HG03103 (cell line): Measurements from ENCODE around the gene BMP2K.
"Not testable (repeated sequence)": the region's sequence is repeated elsewhere in the genome, so short reads cannot be mapped to it uniquely, and the experiment has no call there.

Experiments used
- ATAC-seq: cut with Tn5 transposase; IDR thresholded peaks from one replicate; pipeline ENCODE4 v1.9.1; 2021; ENCODE audit warnings: low read depth; ENCODE audit not compliant: unreplicated experiment

The BMP2K gene

GRCh38 chr4:78787392-78788006, 11.3 kb downstream of the BMP2K start:
- ATAC-seq, result no peak

- no peak for ATAC-seq
These were observed 12.1 kb downstream of the BMP2K start for GRCh38 chr4:78788007-78788889.

- not testable (repeated sequence) for ATAC-seq
These were observed 19.7 kb downstream of the BMP2K start for GRCh38 chr4:78795594-78796416.

GRCh38 chr4:78796526-78796925, 20.4 kb downstream of the BMP2K start:
- no peak for ATAC-seq

- ATAC-seq, result no peak
These were observed 21.7 kb downstream of the BMP2K start for GRCh38 chr4:78797777-78798284.

GRCh38 chr4:78799551-78800495, 23.7 kb downstream of the BMP2K start:
- no peak for ATAC-seq

- no peak for ATAC-seq
These were observed 24.8 kb downstream of the BMP2K start for GRCh38 chr4:78800965-78801364.

GRCh38 chr4:78803983-78804382, 27.8 kb downstream of the BMP2K start:
- ATAC-seq, result no peak

- no peak for ATAC-seq
These were observed 30.9 kb downstream of the BMP2K start for GRCh38 chr4:78806943-78807460.

GRCh38 chr4:78809295-78809694, 33.1 kb downstream of the BMP2K start:
- ATAC-seq, result no peak

- no peak for ATAC-seq
These were observed 34.0 kb downstream of the BMP2K start for GRCh38 chr4:78809928-78810835.

- no peak for ATAC-seq
These were observed 34.9 kb downstream of the BMP2K start for GRCh38 chr4:78811034-78811433.

GRCh38 chr4:78818530-78819079, 42.5 kb downstream of the BMP2K start:
- ATAC-seq, result no peak

GRCh38 chr4:78824001-78824400, 47.9 kb downstream of the BMP2K start:
- ATAC-seq, result no peak

- ATAC-seq, result no peak
These were observed 51.0 kb downstream of the BMP2K start for GRCh38 chr4:78827191-78827590.

- no peak for ATAC-seq
These were observed 53.1 kb downstream of the BMP2K start for GRCh38 chr4:78829296-78829695.

- ATAC-seq, result not testable (repeated sequence)
These were observed 63.5 kb downstream of the BMP2K start for GRCh38 chr4:78839676-78840075.

- not testable (repeated sequence) for ATAC-seq
These were observed 64.1 kb downstream of the BMP2K start for GRCh38 chr4:78840286-78840685.
